Renal cortical epithelial cell (primary cell): ENCODE data around the gene GREM1. TPM values are rescaled to one million over a fixed set of nuclear protein-coding genes. Genes with fewer than 3 reads are reported as not detected.

Experiments used
- DNase-seq: peaks from one replicate; pipeline ENCODE4 v3.0.0-alpha.2; 2011; ENCODE audit warnings: low read depth
- total RNA-seq: library from RNA; depleted of rRNA; stranded (reverse); fragments of >200 nt; gene quantifications from 2 replicates; pipeline ENCODE4 v1.2.3, GENCODE V29; 2014

GREM1 gene
- total RNA-seq, 1 donor from 2014 or later: 4.2 TPM

- peak; percentile 80 for DNase-seq
These were observed 13.2 kb downstream of the GREM1 start for GRCh38 chr15:32730677-32731654.

GRCh38 chr15:32732574-32733157, 14.9 kb downstream of the GREM1 start:
- no peak for DNase-seq

GRCh38 chr15:32733281-32733680, 15.5 kb downstream of the GREM1 start:
- DNase-seq: peak; percentile 45

GRCh38 chr15:32735989-32736700, 18.3 kb downstream of the GREM1 start:
- no peak for DNase-seq

- no peak for DNase-seq
These were observed 18.9 kb downstream of the GREM1 start for GRCh38 chr15:32736701-32737061.

- no peak for DNase-seq
These were observed 19.5 kb downstream of the GREM1 start for GRCh38 chr15:32737304-32737703.

GRCh38 chr15:32738666-32739065, 20.9 kb downstream of the GREM1 start:
- DNase-seq: no peak

GRCh38 chr15:32739522-32740063, 21.8 kb downstream of the GREM1 start:
- no peak for DNase-seq

- DNase-seq: no peak
These were observed 25.8 kb downstream of the GREM1 start for GRCh38 chr15:32743411-32744140.

GRCh38 chr15:32746116-32746857, 28.5 kb downstream of the GREM1 start:
- DNase-seq: no peak

- no peak for DNase-seq
These were observed 30.1 kb downstream of the GREM1 start for GRCh38 chr15:32747921-32748342.

GRCh38 chr15:32750979-32751378, 33.2 kb downstream of the GREM1 start:
- no peak for DNase-seq

GRCh38 chr15:32757426-32757825, 39.6 kb downstream of the GREM1 start:
- DNase-seq: no peak

- DNase-seq: no peak
These were observed 45.5 kb downstream of the GREM1 start for GRCh38 chr15:32763295-32763694.

GRCh38 chr15:32765236-32765635, 47.4 kb downstream of the GREM1 start:
- DNase-seq: no peak

GRCh38 chr15:32766101-32766500, 48.3 kb downstream of the GREM1 start:
- DNase-seq: no peak

GRCh38 chr15:32767236-32767635, 49.4 kb downstream of the GREM1 start:
- DNase-seq: no peak

GRCh38 chr15:32774022-32774421, 56.2 kb downstream of the GREM1 start:
- DNase-seq: peak; percentile 49

- DNase-seq: no peak
These were observed 57.3 kb downstream of the GREM1 start for GRCh38 chr15:32775103-32775502.

GRCh38 chr15:32778391-32779176, 60.8 kb downstream of the GREM1 start:
- no peak for DNase-seq
